ENCODE measurements around the gene TMEM141.

- TF ChIP-seq TAF1 (IDR thresholded peaks at IDR 0.05; ENCODE audit: borderline replicate concordance, insufficient read depth, low read length) (no peak), SIN3A (IDR thresholded peaks at IDR 0.05; ENCODE audit: borderline replicate concordance, insufficient read depth, low read length) (no peak), REST (IDR thresholded peaks at IDR 0.05; ENCODE audit: insufficient read depth in 1 of 2, low read depth in 2 of 2, low read length in 2 of 2) (no peak), FOXP2 (optimal IDR thresholded peaks at IDR 0.05; ENCODE audit: borderline replicate concordance, extremely low read depth, extremely low read length, insufficient read depth) (no peak)
Observed at GRCh38 chr9:136784249-136784996, 6.7 kb upstream of the TMEM141 start.

Data from PFSK-1 (cell line).